Measurements from ENCODE around the gene NDUFA7.
A peak's percentile ranks its signal among the peaks of the same experiment; 100 is the strongest.
"Not testable (repeated sequence)": the region's sequence is repeated elsewhere in the genome, so short reads cannot be mapped to it uniquely, and the experiment has no call there.

NDUFA7 gene

GRCh38 chr19:8318835-8319234, 2.3 kb downstream of the NDUFA7 start:
- not testable (repeated sequence) for DNase-seq

- no peak for DNase-seq
Observed at GRCh38 chr19:8316351-8317125, 4.6 kb downstream of the NDUFA7 start.

- not testable (repeated sequence) for DNase-seq
Observed at GRCh38 chr19:8314981-8315640, 6.1 kb downstream of the NDUFA7 start.

GRCh38 chr19:8311461-8312260, 9.5 kb downstream of the NDUFA7 start:
- no peak for DNase-seq

GRCh38 chr19:8310342-8311055, 10.7 kb downstream of the NDUFA7 start:
- no peak for DNase-seq

- DNase-seq: no peak
Observed at GRCh38 chr19:8308891-8309291, 12.3 kb downstream of the NDUFA7 start.

- peak; percentile 72 to 84 (median 77) for DNase-seq
Observed at GRCh38 chr19:8307965-8308866, 13.0 kb downstream of the NDUFA7 start, which contains the start of gene CD320. TSS of gene CD320 (minus strand) at chr19:8308358. CDS start at chr19:8308290, 68 bp downstream.

GRCh38 chr19:8307400-8307964, 13.7 kb downstream of the NDUFA7 start:
- no peak for DNase-seq

GRCh38 chr19:8306235-8307054, 14.7 kb downstream of the NDUFA7 start:
- DNase-seq: no peak

GRCh38 chr19:8305798-8306197, 15.4 kb downstream of the NDUFA7 start:
- DNase-seq: no peak

- no peak for DNase-seq
Observed at GRCh38 chr19:8304841-8305621, 16.1 kb downstream of the NDUFA7 start.

GRCh38 chr19:8302734-8303133, 18.4 kb downstream of the NDUFA7 start:
- DNase-seq: no peak

GRCh38 chr19:8302357-8302691, 18.9 kb downstream of the NDUFA7 start:
- no peak for DNase-seq

- not testable (repeated sequence) for DNase-seq
Observed at GRCh38 chr19:8291337-8291736, 29.8 kb downstream of the NDUFA7 start.

- not testable (repeated sequence) for DNase-seq
Observed at GRCh38 chr19:8276508-8276907, 44.7 kb downstream of the NDUFA7 start.

GRCh38 chr19:8269724-8270123, 51.5 kb downstream of the NDUFA7 start:
- no peak for DNase-seq

GRCh38 chr19:8265872-8266271, 55.3 kb downstream of the NDUFA7 start:
- no peak for DNase-seq

- DNase-seq: not testable (repeated sequence)
Observed at GRCh38 chr19:8264248-8264647, 56.9 kb downstream of the NDUFA7 start.

- no peak for DNase-seq
Observed at GRCh38 chr19:8262431-8262830, 58.7 kb downstream of the NDUFA7 start.

GRCh38 chr19:8261881-8262280, 59.3 kb downstream of the NDUFA7 start:
- DNase-seq: no peak

All from activated naive CD4-positive, alpha-beta T cell (primary cell).